Kidney (tissue), 14 donors: ENCODE results near the gene S100A13. TPM values are rescaled to one million over a fixed set of nuclear protein-coding genes. Genes with fewer than 3 reads are reported as not detected.

ENCODE experiments used
- DNase-seq, 5 donors: peaks; one replicate each; pipeline ENCODE4 v3.0.0-alpha.2; 2013 to 2020
- FAIRE-seq: peaks from 2 replicates; lab custom pipeline; 2012; peaks lifted over from hg19 to GRCh38; lab: Jason Lieb, UNC
- H3K27ac ChIP-seq, 2 donors: one replicate each; pipeline ENCODE4 v1.7.0; 2013; ENCODE audit warnings: low read depth in 2 of 2, low read length in 2 of 2, inconsistent platforms in 1 of 2
- H3K27me3 ChIP-seq: one replicate; pipeline ENCODE4 v1.7.1; 2013; ENCODE audit warnings: low read length, inconsistent platforms; ENCODE audit not compliant: control insufficient read depth, insufficient read depth
- H3K36me3 ChIP-seq, 3 donors: one replicate each; pipeline versions ENCODE4 v1.7.0 to v1.7.1; 2013; ENCODE audit warnings: low read length in 3 of 3, control low read depth in 1 of 3, inconsistent platforms in 1 of 3; ENCODE audit not compliant: insufficient read depth in 3 of 3, control insufficient read depth in 2 of 3
- H3K4me1 ChIP-seq, 3 donors: one replicate each; pipeline versions ENCODE4 v1.7.0 to v1.7.1; 2013; ENCODE audit warnings: low read length in 3 of 3, inconsistent platforms in 1 of 3, low read depth in 1 of 3; ENCODE audit not compliant: control insufficient read depth in 2 of 3, insufficient read depth in 2 of 3
- H3K4me3 ChIP-seq, 3 donors: one replicate each; pipeline versions ENCODE4 v1.7.0 to v1.8.1; 2013; ENCODE audit warnings: low read length in 3 of 3, control low read depth in 1 of 3, inconsistent platforms in 1 of 3
- H3K9ac ChIP-seq, 3 donors: one replicate each; pipeline versions ENCODE4 v1.7.0 to v1.7.1; 2013; ENCODE audit warnings: low read length in 3 of 3, control low read depth in 1 of 3, inconsistent platforms in 1 of 3
- H3K9me3 ChIP-seq, 3 donors: one replicate each; pipeline versions ENCODE4 v1.7.0 to v1.7.1; 2013; ENCODE audit warnings: low read length in 3 of 3, control low read depth in 1 of 3, inconsistent platforms in 1 of 3; ENCODE audit not compliant: control insufficient read depth in 2 of 3, insufficient read depth in 1 of 3
- CTCF ChIP-seq: IDR thresholded peaks from 3 replicates; pipeline ENCODE4 v1.5.1; 2012; ENCODE audit warnings: mild to moderate bottlenecking, moderate library complexity, borderline replicate concordance; ENCODE audit not compliant: insufficient read depth; ENCODE audit errors: extremely low read depth
- intact Hi-C: fragments of 100-400 bp; cut with DNase I; formaldehyde crosslinking; loops from one replicate; pipeline ENCODE4 v1.11.1; 2022
- polyA plus RNA-seq: library from polyadenylated mRNA; stranded (reverse); fragments of 350-450 nt; fragmentation: Illumina TruSeq; extraction: RNeasy Lipid Tissue Mini Kit (QIAGEN cat#74804); gene quantifications from one replicate; pipeline ENCODE4 v1.2.3, GENCODE V29; 2014; ENCODE audit warnings: low read depth, low replicate concordance; ENCODE audit not compliant: insufficient read depth
- total RNA-seq: library from RNA; stranded (reverse); fragmentation: NEBNext Ultra II Directional; extraction: Animal tissue kit (Norgen Biotek cat#: 25700); gene quantifications from one replicate; pipeline ENCODE4 v1.2.1, GENCODE V29; 2021
- donor health status: control.
- donor health status: control.
- donor health status: control.
- donor health status: control.
- donor health status: control.
- donor health status: DM: yes; HTN: yes; CAD: no.
- donor health status: Normal renal cell carcinoma (clear cell type).

S100A13 gene
- total and polyA plus RNA-seq, 2 donors from 2014 or later: 225 to 299 TPM

GRCh38 chr1:153611356-153611755, 15.9 kb downstream of the S100A13 start:
- H3K27ac ChIP-seq: peak overlapping the region; percentile 11 to 13
- peak in 1 of 5 donors; percentile 2 for DNase-seq
- H3K36me3 ChIP-seq: peaks cover 0 to 8% (median 2%) of the 10 kb centered on the region in 3 donors
- peaks cover 7 to 20% (median 19%) of the 10 kb centered on the region in 3 donors for H3K4me1 ChIP-seq
- intact Hi-C loops: no loop called here
- H3K27me3 ChIP-seq: no peaks in the 10 kb centered on the region
- peak overlapping the region in 2 of 3 donors; percentile 37 to 92 for H3K9ac ChIP-seq
- no peaks in the 10 kb centered on the region for H3K9me3 ChIP-seq
- FAIRE-seq: no peak
- no peak for TF ChIP-seq CTCF
- H3K4me3 ChIP-seq: peak overlapping the region in 2 of 3 donors; percentile 80 to 81

GRCh38 chr1:153610811-153611301, 16.4 kb downstream of the S100A13 start:
- Histone ChIP-seq H3K27ac (peak overlapping the region; percentile 78 to 93), H3K4me1 (peaks cover 7 to 19% (median 17%) of the 10 kb centered on the region in 3 donors), H3K4me3 (no peak overlapping the region), H3K27me3 (no peaks in the 10 kb centered on the region), H3K9ac (no peak overlapping the region), H3K9me3 (no peaks in the 10 kb centered on the region), H3K36me3 (peaks cover 0 to 8% (median 2%) of the 10 kb centered on the region in 3 donors)
- intact Hi-C loops: no loop called here
- TF ChIP-seq CTCF: no peak
- FAIRE-seq (no peak), DNase-seq (peak in 1 of 5 donors; percentile 73)

- no peak overlapping the region for H3K9ac ChIP-seq
- intact Hi-C loops: no loop called here
- FAIRE-seq (no peak), DNase-seq (peak in 1 of 5 donors; percentile 65)
- no peaks in the 10 kb centered on the region for H3K9me3 ChIP-seq
- H3K36me3 ChIP-seq: peaks cover 0 to 8% (median 2%) of the 10 kb centered on the region in 3 donors
- H3K27ac ChIP-seq: peak overlapping the region; percentile 78 to 93
- H3K27me3 ChIP-seq: no peaks in the 10 kb centered on the region
- no peak overlapping the region for H3K4me3 ChIP-seq
- TF ChIP-seq CTCF: no peak
- peaks cover 7 to 19% (median 17%) of the 10 kb centered on the region in 3 donors for H3K4me1 ChIP-seq
Observed at GRCh38 chr1:153610334-153610733, 17.0 kb downstream of the S100A13 start.
